HG03060 (cell line): Measurements from ENCODE around the gene TCEA3.

Experiments used
- ATAC-seq: cut with Tn5 transposase; IDR thresholded peaks from one replicate; pipeline ENCODE4 v1.9.1; 2021; ENCODE audit warnings: low read depth, moderate number of reproducible peaks; ENCODE audit not compliant: unreplicated experiment

The TCEA3 gene

DNA sequence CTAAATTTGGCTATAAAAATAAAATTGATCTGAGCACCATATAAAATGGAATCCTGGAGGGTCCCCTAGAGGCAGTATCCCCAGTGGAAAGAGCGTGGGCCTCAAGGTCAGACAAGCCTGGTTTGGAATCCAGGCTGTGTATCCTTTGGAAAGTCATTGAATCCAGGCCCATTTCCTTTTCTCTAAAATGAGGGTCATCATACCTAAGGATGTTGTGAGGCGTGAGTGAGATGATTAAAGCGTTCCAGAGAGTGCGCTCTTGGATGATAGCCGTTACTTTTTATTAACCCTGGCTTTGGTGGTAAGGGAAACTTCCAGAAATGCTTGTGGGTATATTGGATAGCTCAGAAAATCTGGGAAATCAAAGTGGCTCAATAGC, 54.2 kb downstream of the TCEA3 start:
- ATAC-seq, result no peak

DNA sequence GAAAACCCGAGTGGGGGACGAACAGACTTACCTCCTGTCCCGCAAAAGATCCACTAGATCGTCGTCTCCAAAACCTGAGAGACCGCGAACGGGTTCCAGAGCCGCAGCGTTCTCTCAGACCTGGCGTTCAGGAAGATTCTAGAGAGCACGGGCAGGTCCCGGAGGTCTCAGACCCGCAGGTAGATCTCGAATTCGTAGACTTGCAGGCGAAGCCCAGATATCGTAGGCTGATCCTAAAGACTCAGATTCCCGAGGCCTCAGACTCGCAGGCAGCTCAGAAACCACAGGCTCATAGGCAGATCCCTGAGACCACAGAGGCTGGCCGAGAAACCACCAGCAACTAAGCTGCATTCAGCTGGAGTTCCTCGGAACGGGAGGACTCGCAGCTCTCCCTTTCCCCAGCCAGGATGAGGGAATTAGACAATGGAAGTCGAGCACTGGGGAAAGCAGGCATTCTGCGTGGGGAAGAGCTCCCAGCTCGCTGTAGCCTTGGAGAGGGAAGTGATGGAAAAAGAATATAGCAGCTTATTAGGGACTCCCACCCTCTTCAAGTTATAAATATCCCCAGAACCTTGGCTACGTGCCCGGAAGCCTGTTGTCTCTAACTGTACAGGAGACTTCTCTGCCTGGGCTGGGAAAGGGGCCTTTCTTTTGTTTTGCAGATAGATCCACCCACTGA, 55.1 kb downstream of the TCEA3 start, which contains the start of gene ZNF436:
TSS of gene ZNF436 (minus strand) at position 502 of the 679 bp plus-strand sequence. CDS start 1,831 bp downstream, outside the sequence.
- ATAC-seq, result no peak

- peak; percentile 33 for ATAC-seq
Measured at GRCh38 chr1:23368562-23369334, 55.8 kb downstream of the TCEA3 start.

GRCh38 chr1:23367791-23368561, 56.6 kb downstream of the TCEA3 start:
- peak; percentile 80 for ATAC-seq

GRCh38 chr1:23367451-23367790, 57.1 kb downstream of the TCEA3 start:
- no peak for ATAC-seq

GRCh38 chr1:23366598-23366997, 58.0 kb downstream of the TCEA3 start:
- ATAC-seq, result no peak

DNA sequence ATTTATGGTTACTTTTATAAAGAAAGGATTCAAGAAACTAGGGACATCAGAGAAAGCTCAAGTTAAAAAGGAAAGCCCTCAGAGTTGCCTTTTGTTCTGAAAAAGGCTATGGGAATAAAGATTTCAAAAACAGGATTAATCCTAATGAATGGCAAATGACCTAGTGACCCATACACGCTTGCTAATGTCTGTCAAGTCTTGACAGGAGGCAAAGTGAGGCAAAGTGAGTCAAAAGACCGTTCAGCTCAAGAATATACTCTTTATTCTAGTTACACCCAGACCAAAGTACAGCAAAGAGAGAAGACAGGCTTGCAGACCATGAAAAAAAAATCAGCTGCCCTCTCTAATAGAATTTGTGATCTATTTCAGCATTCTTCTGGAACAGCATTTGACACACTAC, 58.4 kb downstream of the TCEA3 start:
- ATAC-seq, result no peak

GRCh38 chr1:23362218-23362713, 62.3 kb downstream of the TCEA3 start:
- no peak for ATAC-seq

GRCh38 chr1:23358310-23358875, 66.2 kb downstream of the TCEA3 start:
- ATAC-seq, result no peak

GRCh38 chr1:23357138-23357908, 67.2 kb downstream of the TCEA3 start:
- ATAC-seq, result no peak

DNA sequence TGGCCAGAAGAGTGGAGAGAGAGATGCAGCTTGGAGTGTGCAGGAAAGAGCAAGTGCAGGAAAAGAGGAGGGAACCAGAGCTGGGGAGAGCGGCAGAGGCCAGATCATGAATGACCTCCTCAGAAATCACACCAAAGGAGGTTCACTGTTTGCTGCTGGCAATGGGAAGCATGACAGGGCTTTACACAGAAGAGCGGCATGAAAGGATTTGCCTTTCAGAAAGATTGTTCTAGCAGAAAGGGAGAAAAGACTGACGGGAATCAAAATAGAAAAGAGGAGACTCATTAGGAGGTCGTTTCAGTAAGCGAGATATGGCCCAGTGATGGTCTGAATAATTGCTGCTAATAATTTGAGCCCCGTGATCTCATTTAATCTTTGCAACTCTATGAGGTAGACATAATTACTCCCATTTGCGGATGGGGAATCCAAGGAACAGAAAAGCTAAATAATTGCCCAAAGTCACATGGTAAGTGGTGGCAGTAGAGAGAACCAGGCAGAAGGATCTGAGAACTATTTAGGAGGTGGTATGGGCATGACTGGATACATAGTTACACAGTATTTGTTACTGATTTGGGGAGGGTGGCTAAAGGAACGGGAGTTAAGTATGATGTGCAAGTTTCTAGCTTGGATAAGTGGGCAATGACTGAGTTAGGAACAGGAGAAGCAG, 67.9 kb downstream of the TCEA3 start:
- no peak for ATAC-seq

- ATAC-seq, result no peak
Measured at GRCh38 chr1:23354245-23354644, 70.3 kb downstream of the TCEA3 start.

GRCh38 chr1:23352096-23352695, 72.4 kb downstream of the TCEA3 start:
- no peak for ATAC-seq

DNA sequence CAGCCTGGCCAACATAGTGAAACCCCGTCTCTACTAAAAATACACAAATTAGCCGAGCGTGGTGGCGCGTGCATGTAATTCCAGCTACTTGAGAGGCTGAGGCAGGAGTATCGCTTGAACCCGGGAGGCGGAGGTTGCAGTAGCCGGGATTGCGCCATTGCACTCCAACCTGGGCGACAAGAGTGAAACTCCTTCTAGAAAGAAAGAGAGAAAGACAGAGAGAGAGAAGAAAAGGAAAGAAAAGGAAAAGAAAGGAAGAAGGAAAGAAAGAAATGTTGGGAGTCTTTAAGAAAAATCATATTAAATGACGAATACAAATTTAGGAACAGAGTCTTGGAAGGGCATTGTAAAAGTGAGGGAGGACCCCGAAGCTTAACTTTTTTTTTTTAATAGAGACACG, 78.6 kb downstream of the TCEA3 start:
- no peak for ATAC-seq

GRCh38 chr1:23344987-23345472, 79.5 kb downstream of the TCEA3 start:
- no peak for ATAC-seq

GRCh38 chr1:23344111-23344986, 80.2 kb downstream of the TCEA3 start, which contains the start of gene HNRNPR:
Gene HNRNPR, minus strand, starts transcription at chr1:23344284. Its CDS starts 3,276 bp downstream, at chr1:23341008.
- peak; percentile 77 for ATAC-seq

DNA sequence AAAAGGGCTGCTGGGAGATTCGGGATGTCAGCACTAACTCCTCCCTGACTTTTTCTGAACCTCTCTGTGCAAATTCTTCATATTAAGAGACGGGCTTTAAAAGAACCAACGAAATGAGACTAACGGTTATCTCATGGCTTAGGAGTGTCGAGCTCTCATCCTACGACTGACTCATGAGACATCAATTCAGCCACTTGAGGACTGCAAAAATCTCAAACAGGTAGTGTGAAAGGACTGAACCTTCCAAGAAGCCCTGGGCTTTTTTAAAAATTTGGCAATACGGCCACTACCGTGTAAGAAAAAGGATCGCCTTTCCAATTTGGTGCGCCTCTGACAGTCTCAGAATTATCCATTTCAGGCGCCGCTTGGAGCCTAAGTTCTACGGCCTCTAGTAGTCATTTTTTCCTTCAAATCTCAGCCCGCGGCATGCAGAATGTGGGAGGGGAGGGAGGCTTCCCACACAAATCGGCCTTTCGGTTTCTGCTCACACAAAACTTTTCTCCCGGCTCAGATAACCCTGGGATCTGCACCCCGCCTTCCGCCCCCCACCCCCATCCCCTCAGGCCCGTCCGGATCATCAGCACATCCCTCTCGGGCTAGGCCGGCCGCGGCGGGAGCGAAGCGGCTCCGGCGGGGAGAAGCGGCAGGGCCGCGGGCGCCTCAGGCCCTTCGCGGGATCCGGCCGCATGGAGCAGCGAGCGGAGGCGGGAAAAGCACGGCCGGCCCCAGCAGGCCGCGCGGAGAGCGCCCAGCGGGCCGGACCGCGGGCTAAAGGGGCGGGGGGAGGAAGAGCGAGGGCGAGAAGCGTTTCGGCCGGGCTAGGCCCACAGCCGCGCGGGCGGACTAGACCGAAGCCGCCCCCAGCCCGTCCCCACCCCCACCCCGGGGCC, 81.1 kb downstream of the TCEA3 start:
- ATAC-seq, result no peak
